Endodermal cell (in vitro differentiated cells): ENCODE data around the gene TCP11L2. TPM values are rescaled to one million over a fixed set of nuclear protein-coding genes. Genes with fewer than 3 reads are reported as not detected.
A peak's percentile ranks its signal among the peaks of the same experiment; 100 is the strongest.

Experiments
- DNase-seq: peaks from one replicate; pipeline ENCODE4 v3.0.0-alpha.2; 2017
- H3K27ac ChIP-seq: 2 replicates; pipeline ENCODE4 v1.5.1; 2013; ENCODE audit warnings: mild to moderate bottlenecking, low read depth, low read length, moderate library complexity
- H3K27me3 ChIP-seq: 2 replicates; pipeline ENCODE4 v1.6.1; 2013; ENCODE audit warnings: mild to moderate bottlenecking, low read length, moderate library complexity; ENCODE audit not compliant: insufficient read depth, control insufficient read depth, poor library complexity, severe bottlenecking
- H3K36me3 ChIP-seq: 2 replicates; pipeline ENCODE4 v1.7.0; 2013; ENCODE audit warnings: mild to moderate bottlenecking, low read length, moderate library complexity; ENCODE audit not compliant: control insufficient read depth, insufficient read depth
- H3K4me1 ChIP-seq: one replicate; pipeline ENCODE4 v1.7.0; 2013; ENCODE audit warnings: low read length; ENCODE audit not compliant: control insufficient read depth, insufficient read depth
- H3K4me3 ChIP-seq: 2 replicates; pipeline ENCODE4 v1.5.1; 2013; ENCODE audit warnings: mild to moderate bottlenecking, low read length, moderate library complexity
- H3K9ac ChIP-seq: 2 replicates; pipeline ENCODE4 v1.6.1; 2013; ENCODE audit warnings: mild to moderate bottlenecking, low read length, moderate library complexity; ENCODE audit not compliant: poor library complexity, severe bottlenecking; ENCODE audit errors: extremely low read depth
- H3K9me3 ChIP-seq: 2 replicates; pipeline ENCODE4 v1.6.1; 2013; ENCODE audit warnings: mild to moderate bottlenecking, low read length, moderate library complexity; ENCODE audit not compliant: control insufficient read depth
- H3K27ac Mint-ChIP-seq: 2 replicates; pipeline ENCODE4 v1.8.0; 2020; ENCODE audit warnings: mixed read lengths
- H3K27me3 Mint-ChIP-seq: 2 replicates; pipeline ENCODE4 v1.8.0; 2021; ENCODE audit warnings: mild to moderate bottlenecking, mixed read lengths; ENCODE audit not compliant: insufficient read depth
- H3K36me3 Mint-ChIP-seq: 2 replicates; pipeline ENCODE4 v1.8.0; 2020; ENCODE audit warnings: low read depth, mixed read lengths
- H3K4me1 Mint-ChIP-seq: 2 replicates; pipeline ENCODE4 v1.8.0; 2020; ENCODE audit warnings: mixed read lengths
- H3K4me3 Mint-ChIP-seq: 2 replicates; pipeline ENCODE4 v1.8.0; 2020; ENCODE audit warnings: mild to moderate bottlenecking, moderate library complexity, mixed read lengths
- H3K9me3 Mint-ChIP-seq: 2 replicates; pipeline ENCODE4 v1.8.0; 2020; ENCODE audit warnings: mild to moderate bottlenecking, mixed read lengths
- CTCF ChIP-seq: fragments of 200-600 bp; sonication (generic); conservative IDR thresholded peaks from 2 replicates; pipeline ENCODE4 v1.5.0; 2021; ENCODE audit warnings: antibody characterized with exemption, mild to moderate bottlenecking
- WGBS, 2 experiments: methylation state at CpG; one replicate each; pipeline versions ENCODE4 v1.1.5 to v1.1.7; 2013; ENCODE audit warnings: missing lambda C conversion rate in 2 of 2, mixed read lengths in 1 of 2; ENCODE audit not compliant: insufficient coverage in 1 of 2, insufficient read length in 1 of 2; 5-methylcytosine and 5-hydroxymethylcytosine counted together
- total RNA-seq, 2 donors: library from RNA; stranded (reverse); fragmentation: NEBNext Ultra II Directional in 1 of 2; extraction: Animal tissue kit (Norgen Biotek cat#: 25700) in 1 of 2; gene quantifications; 2 replicates in 1 of 2; 3 replicates in 1 of 2; pipeline ENCODE4 v1.2.1, GENCODE V29; 2021

The TCP11L2 gene
- total RNA-seq, 2 donors from 2014 or later: 7.8 to 15.3 TPM

- Mint-ChIP-seq H3K36me3 (peaks cover 9% of the 10 kb centered on the region), H3K27ac (peak overlapping the region; percentile 18), H3K4me1 (peaks cover 8% of the 10 kb centered on the region), H3K27me3 (no peaks in the 10 kb centered on the region), H3K4me3 (no peak overlapping the region), H3K9me3 (peaks cover 8% of the 10 kb centered on the region)
- H3K27me3 ChIP-seq: no peaks in the 10 kb centered on the region
- H3K4me3 ChIP-seq: no peak overlapping the region
- H3K9ac ChIP-seq: no peak overlapping the region
- no peak for TF ChIP-seq CTCF
- H3K27ac ChIP-seq: no peak overlapping the region
- no peaks in the 10 kb centered on the region for H3K4me1 ChIP-seq
- no peaks in the 10 kb centered on the region for H3K9me3 ChIP-seq
- 75 to 81% methylated on average over 2 of the region's 2 CpGs for WGBS, 2 experiments
- H3K36me3 ChIP-seq: no peaks in the 10 kb centered on the region
- no peak for DNase-seq
These were observed 29.1 kb downstream of the TCP11L2 start for GRCh38 chr12:106331599-106331998.

- Mint-ChIP-seq H3K4me3 (no peak overlapping the region), H3K27me3 (no peaks in the 10 kb centered on the region), H3K27ac (no peak overlapping the region), H3K9me3 (peaks cover 8% of the 10 kb centered on the region), H3K4me1 (peaks cover 8% of the 10 kb centered on the region), H3K36me3 (peaks cover 9% of the 10 kb centered on the region)
- DNase-seq: no peak
- Histone ChIP-seq H3K4me1 (no peaks in the 10 kb centered on the region), H3K4me3 (no peak overlapping the region), H3K27ac (no peak overlapping the region), H3K9ac (no peak overlapping the region), H3K9me3 (no peaks in the 10 kb centered on the region), H3K36me3 (no peaks in the 10 kb centered on the region), H3K27me3 (no peaks in the 10 kb centered on the region)
- no peak for TF ChIP-seq CTCF
These were observed 30.0 kb downstream of the TCP11L2 start for GRCh38 chr12:106332536-106332935.

DNA sequence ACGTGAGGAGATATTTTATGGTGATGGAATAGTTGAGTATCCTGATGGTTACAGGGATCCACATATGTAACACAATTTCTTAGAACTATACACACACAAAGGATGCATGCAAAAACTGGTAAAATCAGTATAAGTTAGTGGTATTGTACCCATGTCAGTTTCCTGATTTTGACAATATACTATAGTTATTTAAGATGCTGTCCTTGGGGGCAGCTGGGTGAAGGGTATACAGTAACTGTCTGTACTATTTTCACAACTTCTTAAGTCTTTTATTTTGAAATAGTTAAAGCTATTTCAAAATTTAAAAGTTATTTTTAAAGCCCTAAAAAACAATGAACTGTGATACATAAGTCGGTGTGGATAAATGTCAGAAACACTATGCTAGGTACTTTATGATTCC, 30.5 kb downstream of the TCP11L2 start:
- 83 to 92% methylated on average over 1 to 2 of the region's 2 CpGs for WGBS, 2 experiments
- DNase-seq: no peak

More for the DNA sequence above, 30.5 kb downstream of the TCP11L2 start:
- H3K4me3 ChIP-seq: no peak overlapping the region
- H3K27ac ChIP-seq: no peak overlapping the region
- peaks cover 8% of the 10 kb centered on the region for H3K4me1 Mint-ChIP-seq
- H3K9me3 Mint-ChIP-seq: peaks cover 8% of the 10 kb centered on the region
- peaks cover 11% of the 10 kb centered on the region for H3K36me3 Mint-ChIP-seq
- no peak for TF ChIP-seq CTCF
- H3K9me3 ChIP-seq: no peaks in the 10 kb centered on the region
- H3K27me3 Mint-ChIP-seq: no peaks in the 10 kb centered on the region
- no peaks in the 10 kb centered on the region for H3K27me3 ChIP-seq
- no peak overlapping the region for H3K27ac Mint-ChIP-seq
- no peaks in the 10 kb centered on the region for H3K36me3 ChIP-seq
- no peak overlapping the region for H3K4me3 Mint-ChIP-seq
- no peaks in the 10 kb centered on the region for H3K4me1 ChIP-seq
- no peak overlapping the region for H3K9ac ChIP-seq
